ENCODE results near the gene ANP32A.
"Not testable (repeated sequence)": the region's sequence is repeated elsewhere in the genome, so short reads cannot be mapped to it uniquely, and the experiment has no call there.

The ANP32A gene

GRCh38 chr15:68820295-68821189 lies at the start of gene ANP32A:
Gene ANP32A (minus strand): TSS chr15:68820895. CDS start chr15:68820751, 144 bp downstream.
- DNase-seq = peak; percentile 99

DNA sequence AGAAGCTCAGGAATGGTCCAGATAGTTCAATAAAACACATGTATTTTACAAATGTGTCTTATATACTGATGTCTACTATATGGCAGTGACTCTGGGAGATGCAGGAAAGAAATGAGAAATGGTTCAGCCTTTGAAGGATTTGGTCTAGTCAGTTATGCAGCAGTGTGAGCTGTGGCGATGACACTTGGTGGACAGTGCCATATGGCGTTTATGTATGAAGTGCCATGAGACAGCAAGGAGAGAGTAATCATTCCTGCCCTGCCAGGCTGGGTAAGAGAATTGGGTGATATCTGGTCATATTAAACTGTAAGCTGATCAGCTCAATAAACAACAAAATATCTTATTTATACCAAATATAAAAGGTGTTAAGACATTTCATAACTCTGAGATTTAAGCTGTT lies 47.6 kb upstream of the ANP32A start:
- DNase-seq = no peak

- DNase-seq = no peak
Measured at GRCh38 chr15:68862415-68862814, 41.7 kb upstream of the ANP32A start.

DNA sequence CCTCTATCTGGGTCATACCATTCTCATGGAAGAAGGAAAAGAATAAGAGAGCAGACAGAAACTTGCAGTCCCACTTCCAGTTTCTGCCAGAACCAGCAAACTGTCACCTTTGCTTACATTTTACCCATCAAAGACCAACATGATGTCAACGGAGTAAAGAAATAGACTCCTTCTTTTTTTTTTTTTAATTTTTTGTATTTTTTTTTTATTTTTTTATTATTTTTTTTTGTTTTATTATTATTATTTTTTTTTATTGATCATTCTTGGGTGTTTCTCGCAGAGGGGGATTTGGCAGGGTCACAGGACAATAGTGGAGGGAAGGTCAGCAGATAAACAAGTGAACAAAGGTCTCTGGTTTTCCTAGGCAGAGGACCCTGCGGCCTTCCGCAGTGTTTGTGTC lies 38.0 kb upstream of the ANP32A start:
- DNase-seq = not testable (repeated sequence)

- not testable (repeated sequence) for DNase-seq
Measured at GRCh38 chr15:68857443-68857842, 36.7 kb upstream of the ANP32A start.

DNA sequence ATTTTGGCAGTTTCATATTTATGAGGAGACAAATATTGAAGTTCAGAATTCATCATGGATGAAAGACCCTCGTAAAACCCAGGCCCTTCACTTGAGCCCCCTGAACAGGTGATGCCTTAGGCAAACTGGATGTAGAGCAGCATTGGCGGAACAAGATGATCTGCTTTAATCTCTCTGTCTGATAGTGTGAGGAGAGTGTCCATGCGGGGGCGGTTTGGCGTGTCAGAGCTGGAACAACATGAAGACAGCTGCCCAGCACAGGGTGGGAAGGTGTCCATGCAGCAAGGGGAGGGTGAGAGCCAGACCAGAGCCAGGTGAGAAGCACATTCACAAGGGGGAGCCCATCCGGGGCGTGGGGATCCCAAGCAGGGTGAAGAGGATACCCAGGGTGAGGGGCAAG lies 31.8 kb upstream of the ANP32A start:
- no peak for DNase-seq

DNA sequence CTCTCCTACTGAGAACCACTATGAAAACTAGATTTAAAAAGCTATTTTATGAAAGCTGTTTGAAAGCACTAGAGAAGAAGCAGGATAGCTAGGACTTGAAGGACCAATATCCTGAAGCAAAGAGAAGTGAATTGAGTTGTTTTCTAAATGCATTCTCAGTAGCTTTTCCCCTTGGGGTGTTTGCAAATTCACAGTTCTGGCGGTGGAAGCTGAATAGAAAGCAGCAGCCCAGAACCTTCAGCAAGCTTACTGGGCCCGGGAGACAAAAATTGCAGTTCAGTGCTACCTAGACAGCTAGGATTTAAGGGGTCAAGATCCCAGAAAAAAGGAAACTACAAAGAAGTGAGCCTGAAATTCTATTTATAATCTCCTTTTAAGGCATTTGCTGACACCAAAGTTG lies 31.3 kb upstream of the ANP32A start:
- DNase-seq = no peak

DNA sequence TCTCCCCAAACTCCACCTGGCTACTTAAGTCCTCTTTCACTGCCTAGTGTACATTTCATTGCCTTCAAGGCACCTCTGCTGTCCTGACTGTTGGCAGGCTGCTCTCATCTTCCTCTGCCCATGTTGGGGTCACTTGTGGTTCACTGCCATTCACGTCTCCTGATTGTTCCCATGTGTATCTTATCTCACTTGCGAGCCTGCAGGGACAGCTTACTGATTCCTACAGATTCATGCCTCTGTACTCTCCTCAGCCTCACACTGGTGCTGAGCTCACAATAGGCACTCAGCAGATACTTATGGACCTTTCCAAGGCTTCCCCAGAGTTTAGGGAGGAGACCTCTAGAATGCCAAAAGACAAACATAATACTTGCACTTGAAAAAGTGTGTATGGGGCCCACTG lies 28.8 kb upstream of the ANP32A start:
- no peak for DNase-seq

DNA sequence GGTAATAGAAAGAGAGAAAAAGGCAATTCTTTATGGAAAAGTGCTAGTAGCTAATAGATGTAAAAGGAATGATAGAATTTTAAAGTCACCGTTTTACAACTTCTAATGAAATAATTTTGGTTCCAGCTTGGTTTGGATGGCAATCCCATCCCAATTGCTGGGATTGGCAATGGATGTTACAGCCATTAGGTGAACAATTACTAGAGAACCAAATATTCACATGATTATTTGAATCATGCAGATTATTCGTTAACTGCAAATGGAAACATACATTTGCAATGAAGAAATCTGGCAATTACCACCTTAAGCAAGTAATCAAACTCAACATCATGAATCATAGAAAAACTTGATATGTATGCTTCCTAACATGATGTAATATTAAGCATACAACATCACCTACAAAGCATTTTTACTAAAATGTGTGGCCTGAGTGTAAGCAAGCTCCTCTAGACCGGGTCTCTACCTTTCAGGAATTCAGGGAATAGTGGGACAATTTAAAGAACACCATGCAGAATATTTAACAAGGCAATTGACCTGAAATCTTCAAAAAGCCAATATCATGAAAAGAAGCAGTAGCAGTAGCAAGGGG lies 26.2 kb upstream of the ANP32A start:
- DNase-seq = no peak

- DNase-seq = no peak
Measured at GRCh38 chr15:68844856-68845550, 24.3 kb upstream of the ANP32A start.

DNA sequence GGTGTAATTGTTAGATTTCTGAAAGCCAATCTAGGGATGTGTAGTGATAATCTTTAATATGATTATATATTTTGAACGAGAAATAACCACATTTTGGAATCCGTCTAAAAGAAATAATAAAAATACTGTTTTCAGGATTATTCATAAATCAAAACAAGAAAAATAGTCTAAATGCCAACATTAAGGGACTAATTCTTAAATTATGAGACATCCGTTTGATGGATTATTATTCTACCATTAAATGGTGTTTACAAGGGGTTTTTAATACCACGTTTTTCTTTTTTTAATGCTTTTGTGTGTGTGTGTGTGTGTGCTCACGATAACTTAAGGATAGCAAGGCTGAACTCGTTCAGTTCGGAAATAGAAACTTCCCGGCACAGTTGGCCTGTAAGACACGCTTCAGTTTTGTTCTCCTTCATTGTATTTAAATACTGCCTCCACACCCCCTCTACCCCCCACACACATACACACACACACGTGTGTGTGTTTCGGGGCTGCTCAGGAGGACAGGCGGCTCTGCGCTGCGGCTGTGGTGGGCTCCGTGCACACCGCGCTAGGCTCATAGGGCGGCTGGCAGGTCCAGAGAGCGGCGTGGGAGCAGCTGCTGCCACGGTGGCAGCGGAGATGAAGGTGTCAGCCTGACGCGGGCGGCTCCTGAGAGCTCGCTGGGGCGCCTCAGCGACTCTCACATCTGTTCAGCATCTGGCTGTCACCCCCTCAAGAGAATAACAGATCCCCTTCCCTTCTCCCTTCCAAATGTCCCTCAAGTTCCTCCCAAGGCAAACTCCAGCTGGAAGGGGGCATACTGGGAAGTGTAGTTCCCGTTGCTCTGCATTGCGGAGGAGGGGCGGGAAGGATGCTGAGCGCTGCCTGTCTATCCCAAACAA lies 23.0 kb upstream of the ANP32A start:
- peak; percentile 30 for DNase-seq

GRCh38 chr15:68842958-68843357 lies 22.3 kb upstream of the ANP32A start:
- no peak for DNase-seq

GRCh38 chr15:68834346-68834745 lies 13.7 kb upstream of the ANP32A start:
- no peak for DNase-seq

GRCh38 chr15:68833700-68834331 lies 13.1 kb upstream of the ANP32A start:
- no peak for DNase-seq

- no peak for DNase-seq
Measured at GRCh38 chr15:68830141-68830785, 9.6 kb upstream of the ANP32A start.

GRCh38 chr15:68829068-68829467 lies 8.4 kb upstream of the ANP32A start:
- no peak for DNase-seq

- DNase-seq = no peak
Measured at GRCh38 chr15:68823561-68823960, 2.9 kb upstream of the ANP32A start.

- no peak for DNase-seq
Measured at GRCh38 chr15:68822818-68823217, 2.1 kb upstream of the ANP32A start.

GRCh38 chr15:68821841-68822381 lies 1.2 kb upstream of the ANP32A start:
- DNase-seq = peak; percentile 14

DNA sequence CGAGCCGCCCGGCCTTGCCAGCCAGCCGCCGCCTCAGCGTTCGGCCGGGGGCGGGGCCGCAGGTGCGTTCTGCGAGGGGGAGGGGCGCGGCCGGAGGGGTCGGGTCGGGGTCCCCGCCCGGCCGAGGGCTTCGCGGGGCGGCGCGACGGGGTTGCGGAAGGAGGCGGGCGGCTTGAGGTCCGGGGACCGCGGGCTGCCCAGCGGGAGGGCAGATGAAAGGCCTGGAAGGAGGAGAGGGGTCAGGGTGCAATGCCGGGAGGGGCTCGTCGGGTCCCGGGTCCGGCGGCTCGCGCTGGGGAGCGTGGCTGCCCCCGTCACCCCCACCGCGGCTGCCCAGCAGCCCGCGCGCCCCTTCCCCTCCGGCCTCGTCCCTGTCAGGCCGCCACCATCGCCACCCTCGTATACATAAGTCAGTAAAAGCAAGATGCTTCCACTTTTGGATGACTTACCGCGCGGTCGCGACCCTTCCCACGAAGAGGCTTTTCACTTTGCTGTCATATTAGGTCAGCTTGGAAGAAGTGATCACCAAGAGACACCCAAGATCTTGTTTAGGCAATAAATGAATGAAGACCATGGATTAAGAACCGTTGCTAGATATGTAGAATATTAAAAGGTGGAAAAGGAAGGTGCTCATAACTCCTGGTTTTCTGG lies 620 bp upstream of the ANP32A start:
- peak; percentile 16 for DNase-seq
